SK-N-SH (cell line): ENCODE measurements around the gene LPCAT1. TPM values are rescaled to one million over a fixed set of nuclear protein-coding genes. Genes with fewer than 3 reads are reported as not detected.

ENCODE experiments used
- CTCF ChIA-PET: fragments of 300-600, 350-600 bp; formaldehyde crosslinking; extraction: SDS; loops from one replicate; lab custom pipeline; 2021; lab: Yijun Ruan, JAX
- POLR2A ChIA-PET: fragments of 350-600 bp; sonication (Branson Sonifier 250); formaldehyde crosslinking; extraction: SDS; loops from one replicate; lab custom pipeline; 2020; ENCODE audit warnings: antibody characterized with exemption, inconsistent platforms; lab: Yijun Ruan, JAX
- DNase-seq: peaks from one replicate; pipeline ENCODE4 v3.0.0; 2012
- H2AFZ ChIP-seq: fragments of 200-600 bp; sonication (generic); 2 replicates; pipeline ENCODE4 v1.8.1; 2016; ENCODE audit warnings: antibody characterized with exemption, mild to moderate bottlenecking, low read depth
- H3F3A ChIP-seq: fragments of 200-600 bp; sonication (generic); replicated peaks from 2 replicates; pipeline ENCODE3; 2016; ENCODE audit warnings: antibody characterized with exemption, mild to moderate bottlenecking; ENCODE audit not compliant: insufficient read depth
- H3K27ac ChIP-seq, 2 experiments: fragments of 200-500 bp in 1 of 2; fragments of 200-600 bp in 1 of 2; sonication (Bioruptor generic) in 1 of 2; sonication (generic), shearing (Covaris generic) in 1 of 2; 2 replicates each; pipeline versions ENCODE4 v1.5.1 to v1.6.1; 2014 to 2016; ENCODE audit warnings: low read depth in 2 of 2, inconsistent platforms in 1 of 2, low read length in 1 of 2, mild to moderate bottlenecking in 1 of 2, mixed read lengths in 1 of 2
- H3K27me3 ChIP-seq: fragments of 200-600 bp; sonication (generic), shearing (Covaris generic); 2 replicates; pipeline ENCODE4 v1.6.1; 2016; ENCODE audit warnings: mixed run types; ENCODE audit not compliant: insufficient read depth
- H3K36me3 ChIP-seq, 2 experiments: fragments of 200-500 bp in 1 of 2; fragments of 200-600 bp in 1 of 2; sonication (Bioruptor generic) in 1 of 2; sonication (generic) in 1 of 2; replicated peaks in 1 of 2; 2 replicates each; pipeline versions ENCODE3 to v1.5.1; 2014 to 2016; ENCODE audit warnings: low read length in 1 of 2, mild to moderate bottlenecking in 1 of 2; ENCODE audit not compliant: insufficient read depth in 2 of 2, control insufficient read depth in 1 of 2
- H3K4me1 ChIP-seq, 2 experiments: fragments of 200-500 bp in 1 of 2; fragments of 200-600 bp in 1 of 2; sonication (Bioruptor generic) in 1 of 2; sonication (generic), shearing (Covaris generic) in 1 of 2; 2 replicates each; pipeline versions ENCODE4 v1.5.1 to v1.6.1; 2014 to 2016; ENCODE audit warnings: low read depth in 1 of 2, low read length in 1 of 2, mixed run types in 1 of 2; ENCODE audit not compliant: insufficient read depth in 2 of 2, control insufficient read depth in 1 of 2
- H3K4me2 ChIP-seq: fragments of 200-600 bp; sonication (generic), shearing (Covaris generic); 2 replicates; pipeline ENCODE4 v1.6.1; 2017; ENCODE audit warnings: mixed run types
- H3K4me3 ChIP-seq, 2 experiments: fragments of 200-500 bp in 1 of 2; fragments of 200-600 bp in 1 of 2; sonication (Bioruptor generic) in 1 of 2; sonication (generic), shearing (Covaris generic) in 1 of 2; 2 replicates each; pipeline versions ENCODE4 v1.5.1 to v1.8.1; 2014 to 2016; ENCODE audit warnings: low read depth in 2 of 2, inconsistent platforms in 1 of 2, low read length in 1 of 2, mild to moderate bottlenecking in 1 of 2, mixed read lengths in 1 of 2, moderate library complexity in 1 of 2
- H3K79me2 ChIP-seq: fragments of 200-600 bp; sonication (generic); 2 replicates; pipeline ENCODE4 v1.8.1; 2017; ENCODE audit warnings: mild to moderate bottlenecking; ENCODE audit not compliant: insufficient read depth
- H3K9ac ChIP-seq: fragments of 200-600 bp; sonication (generic); 2 replicates; pipeline ENCODE4 v1.6.1; 2017; ENCODE audit warnings: mixed run types
- H3K9me2 ChIP-seq: fragments of 200-600 bp; sonication (generic); 2 replicates; pipeline ENCODE4 v1.6.1; 2017; ENCODE audit warnings: mixed run types
- H3K9me3 ChIP-seq: fragments of 200-600 bp; sonication (generic); 2 replicates; pipeline ENCODE4 v1.6.1; 2017; ENCODE audit warnings: mixed run types, mild to moderate bottlenecking, moderate library complexity
- H4K20me1 ChIP-seq: fragments of 200-600 bp; sonication (generic); 2 replicates; pipeline ENCODE4 v1.6.1; 2017; ENCODE audit warnings: mild to moderate bottlenecking, mixed run types; ENCODE audit not compliant: insufficient read depth
- EZH2phosphoT487 ChIP-seq: fragments of 200-600 bp; sonication (generic); IDR thresholded peaks from 2 replicates; pipeline ENCODE4 v1.6.1; 2017; ENCODE audit warnings: low read depth, mixed run types, mild to moderate bottlenecking, antibody characterized with exemption, moderate library complexity, borderline replicate concordance
- FOXM1 ChIP-seq: IDR thresholded peaks from 2 replicates; pipeline ENCODE4 v1.4.0; 2012; ENCODE audit warnings: low read depth, mild to moderate bottlenecking
- GABPA ChIP-seq: IDR thresholded peaks from 2 replicates; pipeline ENCODE4 v1.4.0; 2012; ENCODE audit warnings: low read depth, mild to moderate bottlenecking
- IRF3 ChIP-seq: fragments of 150-350 bp; IDR thresholded peaks from 2 replicates; pipeline ENCODE4 v1.6.1; 2016; ENCODE audit warnings: mild to moderate bottlenecking, low read depth, low read length
- MXI1 ChIP-seq: IDR thresholded peaks from 2 replicates; pipeline ENCODE4 v1.6.1; 2012; ENCODE audit warnings: mild to moderate bottlenecking, low read depth, low read length, improper control_type of control experiment
- NFIC ChIP-seq: IDR thresholded peaks from 2 replicates; pipeline ENCODE4 v1.4.0; 2012; ENCODE audit warnings: borderline replicate concordance
- SIN3A ChIP-seq: IDR thresholded peaks from 2 replicates; pipeline ENCODE4 v1.6.1; 2012; ENCODE audit warnings: low read depth, mild to moderate bottlenecking, low read length, moderate library complexity, borderline replicate concordance
- SMC3 ChIP-seq: IDR thresholded peaks from 2 replicates; pipeline ENCODE4 v1.6.1; 2012; ENCODE audit warnings: low read depth, low read length, improper control_type of control experiment
- TAF1 ChIP-seq: IDR thresholded peaks from 2 replicates; pipeline ENCODE4 v1.6.1; 2012; ENCODE audit warnings: low read depth, mild to moderate bottlenecking, low read length, moderate library complexity, borderline replicate concordance
- USF2 ChIP-seq: fragments of 150-350 bp; IDR thresholded peaks from 2 replicates; pipeline ENCODE4 v1.6.1; 2017; ENCODE audit warnings: antibody characterized with exemption, low read length, low read depth, borderline replicate concordance
- WGBS: methylation state at CpG from one replicate; pipeline ENCODE4 v1.1.6; 2017; ENCODE audit warnings: low lambda C conversion rate; 5-methylcytosine and 5-hydroxymethylcytosine counted together
- polyA plus RNA-seq, 3 experiments: library from polyadenylated mRNA; depleted of rRNA; stranded (reverse); fragments of >200 nt; gene quantifications; 2 replicates each; pipeline ENCODE4 v1.2.3, GENCODE V29; 2012

Gene LPCAT1
- polyA plus RNA-seq, 1 of the 3 experiments (the other 2 are of a cell fraction), result 42.3 TPM

GRCh38 chr5:1509346-1510085, 14.2 kb downstream of the LPCAT1 start:
- H3K9me2 ChIP-seq, result no peaks in the 10 kb centered on the region
- peaks cover 73% of the 10 kb centered on the region for H3K79me2 ChIP-seq
- no peak overlapping the region for H3K4me2 ChIP-seq
- no peak overlapping the region for H2AFZ ChIP-seq
- no peak overlapping the region for H3K9ac ChIP-seq
- ChIA-PET POLR2A (no interaction called here), CTCF (no interaction called here)
- peaks cover 90% of the 10 kb centered on the region for H4K20me1 ChIP-seq
- H3K9me3 ChIP-seq, result no peaks in the 10 kb centered on the region
- no peaks in the 10 kb centered on the region for H3K4me1 ChIP-seq
- no peaks in the 10 kb centered on the region for H3F3A ChIP-seq
- no peak overlapping the region for H3K27ac ChIP-seq
- H3K36me3 ChIP-seq, result peaks cover 0 to 32% of the 10 kb centered on the region in 2 experiments
- no peak for DNase-seq
- H3K4me3 ChIP-seq, result no peak overlapping the region
- WGBS, result 90% methylated on average over 30 of the region's 30 CpGs
- TF ChIP-seq SIN3A (no peak), IRF3 (no peak), EZH2phosphoT487 (no peak), SMC3 (no peak), MXI1 (no peak), FOXM1 (no peak), USF2 (no peak), TAF1 (no peak)
- TF ChIP-seq, all 33 proteins: peak for 0
- H3K27me3 ChIP-seq, result no peaks in the 10 kb centered on the region

GRCh38 chr5:1508659-1509290, 15.0 kb downstream of the LPCAT1 start:
- H3K79me2 ChIP-seq, result peaks cover 75% of the 10 kb centered on the region
- TF ChIP-seq MXI1 (no peak), GABPA (no peak), NFIC (no peak)
- TF ChIP-seq, all 33 proteins: peak for 0
- H3K4me2 ChIP-seq, result no peak overlapping the region
- ChIA-PET CTCF (no interaction called here), POLR2A (no interaction called here)
- H3K9ac ChIP-seq, result no peak overlapping the region
- no peaks in the 10 kb centered on the region for H3K27me3 ChIP-seq
- H3K27ac ChIP-seq, result no peak overlapping the region
- no peak overlapping the region for H2AFZ ChIP-seq
- H3F3A ChIP-seq, result no peaks in the 10 kb centered on the region
- H3K36me3 ChIP-seq, result peaks cover 0 to 25% of the 10 kb centered on the region in 2 experiments
- WGBS, result 94% methylated on average over 26 of the region's 30 CpGs
- peaks cover 91% of the 10 kb centered on the region for H4K20me1 ChIP-seq
- H3K9me2 ChIP-seq, result no peaks in the 10 kb centered on the region
- H3K9me3 ChIP-seq, result no peaks in the 10 kb centered on the region
- no peak overlapping the region for H3K4me3 ChIP-seq
- no peak for DNase-seq
- H3K4me1 ChIP-seq, result no peaks in the 10 kb centered on the region
